ENCODE results near the gene CYP2A7. TPM values are rescaled to one million over a fixed set of nuclear protein-coding genes. Genes with fewer than 3 reads are reported as not detected.
A peak's percentile ranks its signal among the peaks of the same experiment; 100 is the strongest.
"Not testable (repeated sequence)": the region's sequence is repeated elsewhere in the genome, so short reads cannot be mapped to it uniquely, and the experiment has no call there.

CYP2A7 gene
- total and polyA plus RNA-seq, 7 experiments from 2014 or later, result not detected

DNA sequence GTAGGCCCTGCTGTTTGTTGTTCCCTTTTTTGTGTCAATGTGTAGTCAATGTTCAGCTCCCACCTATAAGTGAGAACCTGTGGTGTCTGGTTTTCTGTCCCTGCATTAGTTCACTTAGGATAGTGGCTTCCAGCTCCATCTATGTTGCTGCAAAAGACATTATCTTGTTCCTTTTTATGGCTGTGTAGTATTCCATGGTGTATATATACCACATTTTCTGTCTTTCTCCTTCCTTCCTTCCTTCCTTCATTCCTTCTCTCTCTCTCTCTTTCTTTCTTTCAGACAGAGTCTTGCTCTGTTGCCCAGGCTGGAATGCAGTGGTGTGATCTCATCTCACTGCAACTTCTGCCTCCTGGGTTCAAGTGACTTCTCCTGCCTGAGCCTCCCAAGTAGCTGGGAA is 52.8 kb downstream of the CYP2A7 start:
- H3K27me3 Mint-ChIP-seq, result no peaks in the 10 kb centered on the region
- H3K4me1 Mint-ChIP-seq, result peaks cover 16 to 54% (median 45%) of the 10 kb centered on the region in 7 donors
- peaks cover 5 to 15% of the 10 kb centered on the region in 2 donors for H3K4me1 ChIP-seq (ENCODE audit: control insufficient read depth in 2 of 2, insufficient read depth in 2 of 2, low read length in 2 of 2)
- no peak for DNase-seq
- H3K9me3 Mint-ChIP-seq, result peaks cover 0 to 14% (median 0%) of the 10 kb centered on the region in 11 donors
- H3K9me3 ChIP-seq (ENCODE audit: control insufficient read depth in 2 of 3, low read length in 3 of 3), result no peaks in the 10 kb centered on the region
- CTCF ChIA-PET, result no interaction called here
- no peaks in the 10 kb centered on the region for H3K27me3 ChIP-seq (ENCODE audit: control insufficient read depth in 2 of 2, insufficient read depth in 2 of 2, low read length in 2 of 2)
- peaks cover 4 to 27% (median 11%) of the 10 kb centered on the region in 5 donors for H3K36me3 Mint-ChIP-seq
- H3K27ac Mint-ChIP-seq, result peak overlapping the region in 6 of 9 donors; percentile 71 to 98 (median 96)
- no peak overlapping the region for H3K4me3 ChIP-seq (ENCODE audit: low read length)
- peak overlapping the region in 1 of 10 donors; percentile 32 for H3K4me3 Mint-ChIP-seq
- no peak overlapping the region for H3K27ac ChIP-seq (ENCODE audit: low read depth, low read length)
- POLR2A ChIA-PET, result interaction anchor here (0.7 kb wide), 1 partner anchor 525 kb away, joined by 3 read pairs; no protein-coding TSS in a partner anchor
- intact Hi-C loops (cut with micrococcal nuclease), result no loop called here
- no peak for ATAC-seq
- no peaks in the 10 kb centered on the region for H3K36me3 ChIP-seq (ENCODE audit: control insufficient read depth in 2 of 3, insufficient read depth in 3 of 3, low read length in 3 of 3)

DNA sequence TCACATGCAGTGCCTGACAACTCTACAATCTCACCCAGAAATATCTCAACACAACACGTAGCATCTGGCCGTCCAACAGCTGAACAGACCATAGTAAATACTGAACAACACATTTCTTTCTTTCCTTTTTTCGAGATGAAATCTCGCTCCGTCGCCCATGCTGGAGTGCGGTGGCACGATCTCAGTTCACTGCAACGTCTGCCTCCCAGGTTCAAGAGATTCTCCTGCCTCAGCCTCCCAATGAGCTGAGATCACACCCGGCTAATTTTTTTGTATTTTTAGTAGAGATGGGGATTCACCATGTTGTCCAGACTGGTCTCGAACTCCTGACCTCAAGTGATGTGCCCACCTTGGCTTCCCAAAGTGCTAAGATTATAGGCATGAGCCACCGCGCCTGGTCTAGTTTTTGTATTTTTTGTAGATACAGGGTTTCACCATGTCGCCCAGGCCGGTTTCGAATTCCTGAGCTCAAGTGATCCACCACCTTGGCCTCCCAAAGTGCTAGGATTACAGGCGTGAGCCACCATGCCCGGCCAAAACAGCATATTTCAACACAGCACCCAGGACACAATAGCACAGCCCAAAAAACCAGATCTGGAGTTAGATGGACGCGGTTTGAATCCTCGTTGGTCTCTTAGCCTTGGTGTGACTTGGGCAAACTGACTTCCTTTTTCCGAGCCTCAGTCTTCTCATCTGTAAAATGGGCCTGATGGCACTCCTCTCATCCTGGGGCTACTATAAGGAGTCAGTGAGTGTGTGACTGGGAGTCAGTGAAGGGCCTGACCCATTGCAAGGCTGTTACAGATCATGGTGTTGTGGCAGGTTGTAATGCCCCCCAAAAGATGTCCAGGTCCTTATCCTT is 54.4 kb downstream of the CYP2A7 start:
- peak overlapping the region; percentile 21 for H3K4me3 ChIP-seq (ENCODE audit: low read length)
- DNase-seq (no peak), ATAC-seq (no peak)
- Mint-ChIP-seq H3K4me1 (peaks cover 23 to 53% (median 33%) of the 10 kb centered on the region in 7 donors), H3K27ac (peak overlapping the region; percentile 75 to 98 (median 95)), H3K4me3 (peak overlapping the region in 8 of 10 donors; percentile 22 to 76 (median 50)), H3K9me3 (peaks cover 0 to 14% (median 0%) of the 10 kb centered on the region in 11 donors), H3K27me3 (no peaks in the 10 kb centered on the region), H3K36me3 (peaks cover 4 to 27% (median 11%) of the 10 kb centered on the region in 5 donors)
- peaks cover 5 to 15% of the 10 kb centered on the region in 2 donors for H3K4me1 ChIP-seq (ENCODE audit: control insufficient read depth in 2 of 2, insufficient read depth in 2 of 2, low read length in 2 of 2)
- intact Hi-C loops (cut with micrococcal nuclease), result loop anchor here in 1 of 2 donors (2.0 kb wide), 1 partner anchor 81 kb away; no protein-coding TSS in a partner anchor
- H3K27ac ChIP-seq (ENCODE audit: low read depth, low read length), result peak overlapping the region; percentile 5
- H3K27me3 ChIP-seq (ENCODE audit: control insufficient read depth in 2 of 2, insufficient read depth in 2 of 2, low read length in 2 of 2), result no peaks in the 10 kb centered on the region
- H3K9me3 ChIP-seq (ENCODE audit: control insufficient read depth in 2 of 3, low read length in 3 of 3), result no peaks in the 10 kb centered on the region
- no peaks in the 10 kb centered on the region for H3K36me3 ChIP-seq (ENCODE audit: control insufficient read depth in 2 of 3, insufficient read depth in 3 of 3, low read length in 3 of 3)
- ChIA-PET POLR2A (interaction anchor here (0.6 to 2.5 kb wide), 5 partner anchors 15 to 149 kb away, joined by 3 to 11 read pairs (median 4); partner anchors contain the start of gene EGLN2), CTCF (interaction anchor here (0.6 to 1.0 kb wide), 3 partner anchors 8 to 164 kb away, joined by 3 read pairs; no protein-coding TSS in a partner anchor)

DNA sequence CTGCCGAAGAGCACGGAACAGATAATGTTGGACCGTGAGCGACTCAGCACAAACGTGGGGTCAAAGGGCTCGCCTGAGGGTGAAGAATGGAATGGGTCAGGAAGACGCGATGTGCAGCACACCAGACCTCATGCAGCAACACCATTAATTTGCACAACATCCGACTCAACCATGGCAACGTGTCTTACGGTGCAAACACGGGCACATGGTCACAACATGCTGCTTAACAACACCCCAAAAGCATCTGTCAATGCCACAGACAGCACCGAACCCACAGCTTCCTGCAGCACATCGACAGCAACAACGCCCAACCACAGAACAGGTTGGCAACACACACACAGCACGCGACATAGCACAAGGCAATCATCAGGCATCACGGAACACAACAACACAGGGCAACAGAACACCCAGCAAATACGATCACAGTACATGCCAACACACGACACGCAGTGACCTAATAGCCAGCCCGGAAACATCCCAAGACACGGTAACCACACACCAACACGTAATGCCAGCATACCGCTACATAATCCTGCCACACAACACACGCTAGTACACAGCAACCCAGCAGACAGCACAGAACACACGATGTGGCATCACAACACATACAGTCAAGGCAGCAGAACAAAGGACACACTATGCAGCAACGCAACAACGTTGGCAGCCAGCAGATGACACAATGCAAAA is 55.2 kb downstream of the CYP2A7 start:
- H3K27me3 Mint-ChIP-seq; H3K27me3 ChIP-seq (ENCODE audit: control insufficient read depth in 2 of 2, insufficient read depth in 2 of 2, low read length in 2 of 2); H3K36me3 ChIP-seq (ENCODE audit: control insufficient read depth in 2 of 3, insufficient read depth in 3 of 3, low read length in 3 of 3); H3K9me3 ChIP-seq (ENCODE audit: control insufficient read depth in 2 of 3, low read length in 3 of 3): not testable (repeated sequence)
- Histone ChIP-seq H3K4me1 (ENCODE audit: control insufficient read depth in 2 of 2, insufficient read depth in 2 of 2, low read length in 2 of 2) (peaks cover 5 to 15% of the 10 kb centered on the region in 2 donors), H3K4me3 (ENCODE audit: low read length) (peak overlapping the region; percentile 21), H3K27ac (ENCODE audit: low read depth, low read length) (peak overlapping the region; percentile 61)
- POLR2A ChIA-PET, result interaction anchor here (0.6 to 2.5 kb wide), 6 partner anchors 16 to 148 kb away, joined by 3 to 11 read pairs (median 4); partner anchors contain the start of genes ACTMAP, EGLN2 and SNRPA
- Mint-ChIP-seq H3K27ac (peak overlapping the region; percentile 75 to 98 (median 95)), H3K36me3 (peaks cover 4 to 27% (median 11%) of the 10 kb centered on the region in 5 donors), H3K4me1 (peaks cover 20 to 47% (median 33%) of the 10 kb centered on the region in 7 donors), H3K4me3 (peak overlapping the region in 9 of 10 donors; percentile 22 to 76 (median 52)), H3K9me3 (peaks cover 0 to 14% (median 0%) of the 10 kb centered on the region in 11 donors)
- intact Hi-C loops (cut with micrococcal nuclease), result loop anchor here in 1 of 2 donors (1.0 to 2.0 kb wide), 2 partner anchors 82 to 143 kb away; no protein-coding TSS in a partner anchor
- DNase-seq (peak in 7 of 9 donors; percentile 77 to 93 (median 89)), ATAC-seq (peak; percentile 95)
- CTCF ChIA-PET, result interaction anchor here (1.0 kb wide), 1 partner anchor 164 kb away, joined by 3 read pairs; no protein-coding TSS in a partner anchor

DNA sequence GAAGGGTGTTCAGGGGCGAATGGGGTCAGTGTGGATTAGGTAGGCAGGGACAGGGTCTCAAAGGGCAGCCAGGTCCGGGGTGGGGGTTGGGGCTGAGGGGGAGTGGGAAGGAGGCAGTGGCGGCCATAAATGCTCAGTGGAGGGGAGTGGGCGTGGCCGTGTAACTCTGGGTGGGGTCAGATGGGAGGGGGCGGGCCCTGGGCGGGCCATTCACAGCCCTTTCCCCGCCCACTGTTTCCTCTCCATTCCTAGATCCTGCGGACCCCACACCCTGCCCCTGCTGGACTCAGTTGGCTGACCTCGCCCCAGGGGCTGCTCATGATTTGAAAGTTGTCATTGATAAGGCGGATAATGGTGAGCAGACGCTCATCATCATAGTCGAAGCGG is 55.7 kb downstream of the CYP2A7 start:
- Histone ChIP-seq H3K27ac (ENCODE audit: low read depth, low read length) (peak overlapping the region; percentile 61), H3K4me1 (ENCODE audit: control insufficient read depth in 2 of 2, insufficient read depth in 2 of 2, low read length in 2 of 2) (peaks cover 5 to 15% of the 10 kb centered on the region in 2 donors)
- H3K9me3 ChIP-seq (ENCODE audit: control insufficient read depth in 2 of 3, low read length in 3 of 3); H3K27me3 ChIP-seq (ENCODE audit: control insufficient read depth in 2 of 2, insufficient read depth in 2 of 2, low read length in 2 of 2); H3K4me3 ChIP-seq (ENCODE audit: low read length); H3K36me3 ChIP-seq (ENCODE audit: control insufficient read depth in 2 of 3, insufficient read depth in 3 of 3, low read length in 3 of 3); DNase-seq; ATAC-seq; H3K27me3 Mint-ChIP-seq; CTCF ChIA-PET: not testable (repeated sequence)
- intact Hi-C loops (cut with micrococcal nuclease), result loop anchor here in 1 of 2 donors (1.0 to 2.0 kb wide), 2 partner anchors 82 to 144 kb away; no protein-coding TSS in a partner anchor
- peak overlapping the region in 9 of 10 donors; percentile 22 to 76 (median 52) for H3K4me3 Mint-ChIP-seq
- peaks cover 20 to 46% (median 33%) of the 10 kb centered on the region in 7 donors for H3K4me1 Mint-ChIP-seq
- H3K9me3 Mint-ChIP-seq, result peaks cover 0 to 14% (median 0%) of the 10 kb centered on the region in 11 donors
- peaks cover 4 to 27% (median 11%) of the 10 kb centered on the region in 5 donors for H3K36me3 Mint-ChIP-seq
- peak overlapping the region; percentile 75 to 98 (median 95) for H3K27ac Mint-ChIP-seq
- POLR2A ChIA-PET, result interaction anchor here (0.6 to 2.5 kb wide), 3 partner anchors 17 to 82 kb away, joined by 3 to 11 read pairs (median 4); partner anchors contain the start of genes ACTMAP and SNRPA

DNA sequence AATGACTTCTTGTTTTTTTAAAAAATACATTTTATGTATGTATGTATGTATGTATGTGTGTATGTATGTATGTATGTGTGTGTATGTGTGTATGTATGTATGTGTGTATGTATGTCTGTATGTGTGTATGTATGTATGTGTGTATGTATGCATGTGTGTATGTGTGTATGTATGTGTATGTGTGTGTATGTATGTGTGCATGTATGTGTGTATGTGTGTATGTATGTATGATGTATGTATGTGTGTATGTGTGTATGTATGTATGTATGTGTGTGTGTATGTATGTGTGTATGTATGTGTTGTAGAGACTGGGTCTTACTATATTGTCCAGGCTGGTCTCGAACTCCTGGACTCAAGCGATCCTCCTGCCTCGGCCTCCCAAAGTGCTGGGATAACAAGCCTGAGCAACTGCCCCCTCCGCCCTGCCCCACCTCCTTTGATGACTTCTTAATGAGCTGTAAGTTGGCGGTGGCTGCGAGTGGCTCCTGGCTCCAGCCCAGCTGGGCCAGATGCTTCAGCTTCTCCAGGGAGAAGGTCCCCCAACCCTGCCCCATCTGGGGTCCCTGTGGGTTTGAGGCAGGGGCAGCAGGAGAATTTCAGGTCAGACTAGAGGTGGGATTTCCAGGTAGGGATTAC is 56.5 kb downstream of the CYP2A7 start:
- Mint-ChIP-seq H3K9me3 (peaks cover 0 to 14% (median 0%) of the 10 kb centered on the region in 11 donors), H3K4me3 (peak overlapping the region in 3 of 10 donors; percentile 29 to 45 (median 41)), H3K4me1 (peaks cover 20 to 46% (median 33%) of the 10 kb centered on the region in 7 donors), H3K27ac (peak overlapping the region in 8 of 9 donors; percentile 65 to 95 (median 88)), H3K36me3 (peaks cover 4 to 27% (median 8%) of the 10 kb centered on the region in 5 donors)
- POLR2A ChIA-PET, result interaction anchor here (0.6 kb wide), 1 partner anchor 961 kb away, joined by 3 read pairs; no protein-coding TSS in a partner anchor
- intact Hi-C loops (cut with micrococcal nuclease), result loop anchor here in 1 of 2 donors (1.0 to 2.0 kb wide), 2 partner anchors 83 to 145 kb away; no protein-coding TSS in a partner anchor
- H3K27ac ChIP-seq (ENCODE audit: low read depth, low read length); CTCF ChIA-PET; H3K27me3 Mint-ChIP-seq; H3K36me3 ChIP-seq (ENCODE audit: control insufficient read depth in 2 of 3, insufficient read depth in 3 of 3, low read length in 3 of 3); ATAC-seq; H3K9me3 ChIP-seq (ENCODE audit: control insufficient read depth in 2 of 3, low read length in 3 of 3); H3K4me3 ChIP-seq (ENCODE audit: low read length); H3K27me3 ChIP-seq (ENCODE audit: control insufficient read depth in 2 of 2, insufficient read depth in 2 of 2, low read length in 2 of 2); DNase-seq: not testable (repeated sequence)
- peaks cover 5 to 15% of the 10 kb centered on the region in 2 donors for H3K4me1 ChIP-seq (ENCODE audit: control insufficient read depth in 2 of 2, insufficient read depth in 2 of 2, low read length in 2 of 2)
